HepG2 (cell line): ENCODE measurements around the gene IST1. TPM values are rescaled to one million over a fixed set of nuclear protein-coding genes. Genes with fewer than 3 reads are reported as not detected.

Experiments used
- ATAC-seq: fragments of 200-7000 bp; cut with Tn5 transposase; 3 replicates; pipeline ENCODE4 v1.9.1; 2020; ENCODE audit warnings: mild to moderate bottlenecking, moderate library complexity
- BruUV-seq: library from RNA; stranded (reverse); fragments of 400-500 nt; replicated peaks from 2 replicates; lab custom pipeline; 2021; lab: Mats Ljungman, UMichigan
- CTCF ChIA-PET: fragments of 300-600 bp; formaldehyde crosslinking; extraction: SDS; loops from one replicate; lab custom pipeline; 2021; ENCODE audit warnings: low total read pairs, inconsistent platforms, low intra/inter-chr PET ratio; lab: Yijun Ruan, JAX
- POLR2A ChIA-PET: fragments of 350-600 bp; sonication (Branson Sonifier 250); formaldehyde crosslinking; loops from one replicate; lab custom pipeline; 2020; ENCODE audit warnings: antibody characterized with exemption, inconsistent platforms; lab: Yijun Ruan, JAX
- DNase-seq: peaks from one replicate; pipeline ENCODE4 v3.0.0-alpha.2; 2015; ENCODE audit warnings: low spot score
- FAIRE-seq: peaks from 3 replicates; lab custom pipeline; 2011; peaks lifted over from hg19 to GRCh38; lab: Jason Lieb, UNC
- H2AFZ ChIP-seq: one replicate; pipeline ENCODE4 v1.6.1; 2011; ENCODE audit warnings: low read length, inconsistent platforms
- H3K27ac ChIP-seq: fragments of 300-600 bp; 3 replicates; pipeline ENCODE4 v1.8.0; 2011; ENCODE audit warnings: mixed run types, mild to moderate bottlenecking, mixed read lengths, low read length, inconsistent platforms; ENCODE audit not compliant: insufficient read depth; ENCODE audit errors: extremely low read length
- H3K27me3 ChIP-seq, 2 experiments: fragments of 200-600 bp in 1 of 2; 2 replicates in 1 of 2; 3 replicates in 1 of 2; pipeline versions ENCODE4 v1.6.0 to v1.8.0; 2011; ENCODE audit warnings: low read length in 2 of 2, mild to moderate bottlenecking in 2 of 2, moderate library complexity in 2 of 2, inconsistent platforms in 1 of 2; ENCODE audit not compliant: insufficient read depth in 2 of 2, control insufficient read depth in 1 of 2
- H3K36me3 ChIP-seq, 2 experiments: fragments of 200-600 bp in 1 of 2; replicated peaks in 1 of 2; 2 replicates in 1 of 2; 3 replicates in 1 of 2; pipeline versions ENCODE4 v1.5.1 to v1.8.0; 2011; ENCODE audit warnings: low read length in 2 of 2, inconsistent platforms in 1 of 2; ENCODE audit not compliant: insufficient read depth in 2 of 2, control insufficient read depth in 1 of 2
- H3K4me1 ChIP-seq: 2 replicates; pipeline ENCODE4 v1.5.1; 2012; ENCODE audit warnings: low read length, inconsistent platforms; ENCODE audit not compliant: insufficient read depth
- H3K4me2 ChIP-seq: 2 replicates; pipeline ENCODE4 v1.6.0; 2011; ENCODE audit warnings: low read depth, low read length, inconsistent platforms
- H3K4me3 ChIP-seq, 3 experiments: fragments of 200-600 bp in 1 of 3; sonication (generic), shearing (Covaris generic) in 1 of 3; replicated peaks in 1 of 3; 2 replicates each; pipeline ENCODE4 v1.5.1; 2011 to 2016; ENCODE audit warnings: low read length in 3 of 3, inconsistent platforms in 2 of 3, low read depth in 2 of 3, mild to moderate bottlenecking in 2 of 3, control low read depth in 1 of 3, mixed read lengths in 1 of 3; ENCODE audit not compliant: insufficient read depth in 1 of 3
- H3K79me2 ChIP-seq: one replicate; pipeline ENCODE4 v1.6.1; 2011; ENCODE audit warnings: low read length, inconsistent platforms; ENCODE audit not compliant: insufficient read depth
- H3K9ac ChIP-seq: 2 replicates; pipeline ENCODE4 v1.6.0; 2011; ENCODE audit warnings: mild to moderate bottlenecking, low read depth, low read length, inconsistent platforms; ENCODE audit not compliant: insufficient read depth
- H3K9me3 ChIP-seq: 2 replicates; pipeline ENCODE4 v1.5.1; 2012; ENCODE audit warnings: mild to moderate bottlenecking, low read length
- H4K20me1 ChIP-seq: 2 replicates; pipeline ENCODE4 v1.6.0; 2011; ENCODE audit warnings: inconsistent platforms, mild to moderate bottlenecking, low read length, moderate library complexity; ENCODE audit not compliant: insufficient read depth
- CHD4 ChIP-seq: fragments of 200-600 bp; sonication (generic); IDR thresholded peaks from 2 replicates; pipeline ENCODE4 v1.7.0; 2017; ENCODE audit warnings: mild to moderate bottlenecking, low read length, borderline replicate concordance
- KLF6 ChIP-seq: IDR thresholded peaks from 2 replicates; pipeline ENCODE4 v1.8.0; 2016; ENCODE audit warnings: missing biosample characterization, missing genetic modification reagents
- SCMH1 ChIP-seq: sonication (generic); formaldehyde crosslinking; IDR thresholded peaks from 2 replicates; pipeline ENCODE4 v1.9.0; 2021; ENCODE audit warnings: missing genetic modification reagents, mild to moderate bottlenecking, borderline replicate concordance
- SKI ChIP-seq: fragments of 450-650 bp; IDR thresholded peaks from one replicate; pipeline ENCODE4 v1.6.1; 2018; ENCODE audit warnings: mild to moderate bottlenecking; ENCODE audit not compliant: partially characterized antibody
- SMAD1 ChIP-seq: sonication (generic); formaldehyde crosslinking; IDR thresholded peaks from 2 replicates; pipeline ENCODE4 v1.4.0; 2020; ENCODE audit warnings: missing genetic modification reagents, low read depth, mild to moderate bottlenecking, borderline replicate concordance
- ZBED4 ChIP-seq: sonication (generic); formaldehyde crosslinking; IDR thresholded peaks from 2 replicates; pipeline ENCODE4 v1.4.0; 2020; ENCODE audit warnings: missing genetic modification reagents, borderline replicate concordance
- ZFP36L1 ChIP-seq: sonication (generic); formaldehyde crosslinking; IDR thresholded peaks from 2 replicates; pipeline ENCODE4 v1.8.0; 2022; ENCODE audit warnings: mild to moderate bottlenecking, missing genetic modification reagents, moderate library complexity
- WGBS: methylation state at CpG from one replicate; pipeline ENCODE4 v1.1.6; 2017; ENCODE audit warnings: low lambda C conversion rate; 5-methylcytosine and 5-hydroxymethylcytosine counted together
- in situ Hi-C: cut with HindIII; loops from 2 replicates; pipeline ENCODE4 v1.10.0; 2017; ENCODE audit warnings: low pct_unique_long_range_greater_than_20kb; ENCODE audit not compliant: extremely low pct_ligation_motif_present
- intact Hi-C: fragments of 100-400 bp; cut with micrococcal nuclease; formaldehyde crosslinking; loops from one replicate; pipeline ENCODE4 v1.10.0; 2022; ENCODE audit not compliant: unreplicated experiment
- polyA plus RNA-seq, 8 experiments: library from polyadenylated mRNA; depleted of rRNA in 3 of 8; stranded (reverse) in 7 of 8; unstranded in 1 of 8; fragments of >200 nt; fragmentation: Illumina TruSeq in 4 of 8; extraction: Trizol in 4 of 8; gene quantifications; 2 replicates each; pipeline versions ENCODE4 v1.2.1 to v1.2.3, GENCODE V29; 2011 to 2016; ENCODE audit warnings: low read depth in 4 of 8, missing spikeins in 1 of 8, mixed read lengths in 1 of 8; ENCODE audit not compliant: insufficient read depth in 1 of 8
- total RNA-seq, 5 experiments: library from RNA; depleted of rRNA; stranded (reverse); fragments of >200 nt; fragmentation: Illumina TruSeq; extraction: Trizol; gene quantifications; 2 replicates each; pipeline ENCODE4 v1.2.3, GENCODE V29; 2016; ENCODE audit warnings: low read depth in 1 of 5
- TF ChIP-seq, protein P1 (sequence below): fragments of 450-650 bp; IDR thresholded peaks from 2 replicates; pipeline ENCODE4 v1.6.1; 2017
- TF ChIP-seq, protein P2 (sequence below): sonication (generic); formaldehyde crosslinking; IDR thresholded peaks from 2 replicates; pipeline ENCODE4 v1.4.0; 2020; ENCODE audit warnings: mild to moderate bottlenecking, missing genetic modification reagents

Gene IST1
- total and polyA plus RNA-seq, 2 of the 13 experiments (the other 11 are each of a cell fraction or from before 2014, with no cell fraction given) = 346 to 415 TPM

GRCh38 chr16:71846431-71846830 lies 48.9 kb upstream of the IST1 start:
- FAIRE-seq (peak; percentile 8), DNase-seq (no peak), ATAC-seq (peak; percentile 9)
- H3K9me3 ChIP-seq = no peaks in the 10 kb centered on the region
- H3K4me2 ChIP-seq = peak overlapping the region; percentile 91
- ChIA-PET CTCF (no interaction called here), POLR2A (interaction anchor here (1.4 kb wide), 1 partner anchor 37 kb away, joined by 5 read pairs; the partner anchor contains the start of gene AP1G1)
- H3K27ac ChIP-seq = peak overlapping the region; percentile 52
- H3K79me2 ChIP-seq = peaks cover 22% of the 10 kb centered on the region
- intact Hi-C loops (loop anchor here (5.0 kb wide), 1 partner anchor 39 kb away; the partner anchor contains the start of gene AP1G1), in situ Hi-C loops (no loop called here)
- 2% methylated on average over 15 of the region's 20 CpGs for WGBS
- peak overlapping the region; percentile 78 to 99 (median 97) for H3K4me3 ChIP-seq
- peaks cover 30% of the 10 kb centered on the region for H3K4me1 ChIP-seq
- H3K27me3 ChIP-seq = no peaks in the 10 kb centered on the region; a peak in 1 of 5 replicates
- peak overlapping the region; percentile 92 for H3K9ac ChIP-seq
- no TSS peak for BruUV-seq
- H4K20me1 ChIP-seq = 0 out of 2 replicates have a peak, but pooled peaks cover 4% of the 10 kb centered on the region
- no peak overlapping the region for H2AFZ ChIP-seq
- peaks cover 23 to 24% of the 10 kb centered on the region in 2 experiments for H3K36me3 ChIP-seq
- no peak for TF ChIP-seq SCMH1
- no peak for TF ChIP-seq CHD4
- TF ChIP-seq, protein P1, sequence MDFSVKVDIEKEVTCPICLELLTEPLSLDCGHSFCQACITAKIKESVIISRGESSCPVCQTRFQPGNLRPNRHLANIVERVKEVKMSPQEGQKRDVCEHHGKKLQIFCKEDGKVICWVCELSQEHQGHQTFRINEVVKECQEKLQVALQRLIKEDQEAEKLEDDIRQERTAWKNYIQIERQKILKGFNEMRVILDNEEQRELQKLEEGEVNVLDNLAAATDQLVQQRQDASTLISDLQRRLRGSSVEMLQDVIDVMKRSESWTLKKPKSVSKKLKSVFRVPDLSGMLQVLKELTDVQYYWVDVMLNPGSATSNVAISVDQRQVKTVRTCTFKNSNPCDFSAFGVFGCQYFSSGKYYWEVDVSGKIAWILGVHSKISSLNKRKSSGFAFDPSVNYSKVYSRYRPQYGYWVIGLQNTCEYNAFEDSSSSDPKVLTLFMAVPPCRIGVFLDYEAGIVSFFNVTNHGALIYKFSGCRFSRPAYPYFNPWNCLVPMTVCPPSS = no peak
- TF ChIP-seq KLF6 (CRISPR knock-in tag) = no peak
- no peak for TF ChIP-seq SKI
- TF ChIP-seq ZFP36L1 (CRISPR knock-in tag) = peak; percentile 38; the same call in 1 of the 2 replicates
- TF ChIP-seq, protein P2, sequence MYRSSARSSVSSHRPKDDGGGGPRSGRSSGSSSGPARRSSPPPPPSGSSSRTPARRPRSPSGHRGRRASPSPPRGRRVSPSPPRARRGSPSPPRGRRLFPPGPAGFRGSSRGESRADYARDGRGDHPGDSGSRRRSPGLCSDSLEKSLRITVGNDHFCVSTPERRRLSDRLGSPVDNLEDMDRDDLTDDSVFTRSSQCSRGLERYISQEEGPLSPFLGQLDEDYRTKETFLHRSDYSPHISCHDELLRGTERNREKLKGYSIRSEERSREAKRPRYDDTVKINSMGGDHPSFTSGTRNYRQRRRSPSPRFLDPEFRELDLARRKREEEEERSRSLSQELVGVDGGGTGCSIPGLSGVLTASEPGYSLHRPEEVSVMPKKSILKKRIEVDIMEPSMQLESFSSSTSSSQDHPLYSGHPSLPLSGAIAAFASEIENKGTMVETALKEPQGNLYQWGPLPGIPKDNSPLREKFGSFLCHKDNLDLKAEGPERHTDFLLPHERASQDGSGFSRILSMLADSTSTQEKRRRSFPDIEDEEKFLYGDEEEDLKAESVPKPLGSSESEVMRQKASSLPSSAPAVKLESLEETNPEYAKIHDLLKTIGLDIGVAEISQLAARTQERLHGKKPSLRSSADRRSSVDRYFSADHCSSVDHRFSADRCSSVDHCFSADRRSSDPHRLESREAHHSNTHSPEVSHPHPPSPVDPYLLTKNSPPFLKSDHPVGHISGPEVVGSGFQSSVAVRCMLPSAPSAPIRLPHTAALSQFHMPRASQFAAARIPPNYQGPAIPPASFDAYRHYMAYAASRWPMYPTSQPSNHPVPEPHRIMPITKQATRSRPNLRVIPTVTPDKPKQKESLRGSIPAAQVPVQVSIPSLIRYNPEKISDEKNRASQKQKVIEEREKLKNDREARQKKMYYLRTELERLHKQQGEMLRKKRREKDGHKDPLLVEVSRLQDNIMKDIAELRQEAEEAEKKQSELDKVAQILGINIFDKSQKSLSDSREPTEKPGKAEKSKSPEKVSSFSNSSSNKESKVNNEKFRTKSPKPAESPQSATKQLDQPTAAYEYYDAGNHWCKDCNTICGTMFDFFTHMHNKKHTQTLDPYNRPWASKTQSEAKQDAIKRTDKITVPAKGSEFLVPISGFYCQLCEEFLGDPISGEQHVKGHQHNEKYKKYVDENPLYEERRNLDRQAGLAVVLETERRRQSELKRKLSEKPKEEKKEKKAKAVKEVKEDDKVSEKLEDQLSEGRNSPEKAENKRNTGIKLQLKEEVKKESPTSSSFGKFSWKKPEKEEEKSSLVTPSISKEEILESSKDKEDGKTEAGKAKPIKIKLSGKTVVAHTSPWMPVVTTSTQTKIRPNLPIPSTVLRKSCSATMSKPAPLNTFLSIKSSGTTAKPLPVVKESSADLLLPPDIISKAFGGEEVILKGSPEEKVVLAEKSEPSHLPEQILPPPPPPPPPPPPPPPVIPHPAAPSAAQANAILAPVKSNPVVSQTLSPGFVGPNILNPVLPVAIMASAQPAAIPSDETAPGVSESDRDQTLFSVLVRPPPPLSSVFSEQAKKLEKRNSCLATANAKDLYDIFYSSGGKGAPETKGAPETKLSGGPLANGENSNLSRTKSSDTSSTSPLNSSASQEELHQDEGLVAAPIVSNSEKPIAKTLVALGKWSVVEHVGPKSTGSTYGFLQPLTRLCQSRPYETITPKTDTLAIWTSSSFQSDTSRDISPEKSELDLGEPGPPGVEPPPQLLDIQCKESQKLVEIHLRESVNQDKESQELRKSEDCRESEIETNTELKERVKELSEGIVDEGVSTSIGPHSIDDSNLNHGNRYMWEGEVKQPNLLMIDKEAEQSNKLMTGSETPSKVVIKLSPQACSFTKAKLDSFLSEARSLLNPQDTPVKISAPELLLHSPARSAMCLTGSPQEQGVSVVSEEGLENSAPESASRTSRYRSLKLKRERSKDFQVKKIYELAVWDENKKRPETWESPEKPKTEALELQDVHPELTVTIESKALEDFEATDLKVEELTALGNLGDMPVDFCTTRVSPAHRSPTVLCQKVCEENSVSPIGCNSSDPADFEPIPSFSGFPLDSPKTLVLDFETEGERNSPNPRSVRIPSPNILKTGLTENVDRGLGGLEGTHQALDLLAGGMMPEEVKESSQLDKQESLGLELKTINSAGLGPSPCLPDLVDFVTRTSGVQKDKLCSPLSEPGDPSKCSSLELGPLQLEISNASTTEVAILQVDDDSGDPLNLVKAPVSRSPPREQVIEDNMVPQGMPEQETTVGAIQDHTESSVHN (CRISPR knock-in tag) = no peak
- no peak; the same call in 1 of the 2 replicates for TF ChIP-seq SMAD1 (CRISPR knock-in tag)
- TF ChIP-seq ZBED4 = 0 out of 2 replicates have a peak, but pooled peaks have one; percentile 41
